Stimulated activated naive CD8-positive, alpha-beta T cell treated with anti-CD3 and anti-CD28 coated beads, Interleukin-15, amount 100 ng/mL, for 72 hours (primary cell): ENCODE measurements around the gene MCF2L2.
"Not testable (repeated sequence)": the region's sequence is repeated elsewhere in the genome, so short reads cannot be mapped to it uniquely, and the experiment has no call there.

Source experiments
- ATAC-seq: fragments of 150-1000 bp; cut with Tn5 transposase; 2 replicates; pipeline ENCODE4 v1.10.0; 2021; ENCODE audit warnings: mild to moderate bottlenecking, moderate library complexity
- DNase-seq, 2 donors: peaks; one replicate each; pipeline ENCODE4 v3.0.0; 2021 to 2022
- H3K27ac Mint-ChIP-seq, 2 donors: one replicate each; pipeline ENCODE4 v1.8.0; 2022; ENCODE audit warnings: mild to moderate bottlenecking in 2 of 2, mixed read lengths in 2 of 2, moderate library complexity in 2 of 2
- H3K27me3 Mint-ChIP-seq: one replicate; pipeline ENCODE4 v1.8.0; 2022; ENCODE audit warnings: mixed read lengths
- H3K4me1 Mint-ChIP-seq: one replicate; pipeline ENCODE4 v1.8.0; 2022; ENCODE audit warnings: mild to moderate bottlenecking, mixed read lengths
- H3K4me3 Mint-ChIP-seq, 2 donors: one replicate each; pipeline ENCODE4 v1.8.0; 2022; ENCODE audit warnings: mild to moderate bottlenecking in 2 of 2, mixed read lengths in 2 of 2, moderate library complexity in 1 of 2
- H3K9me3 Mint-ChIP-seq, 2 donors: one replicate each; pipeline ENCODE4 v1.8.0; 2022; ENCODE audit warnings: mixed read lengths in 2 of 2

The MCF2L2 gene

DNA sequence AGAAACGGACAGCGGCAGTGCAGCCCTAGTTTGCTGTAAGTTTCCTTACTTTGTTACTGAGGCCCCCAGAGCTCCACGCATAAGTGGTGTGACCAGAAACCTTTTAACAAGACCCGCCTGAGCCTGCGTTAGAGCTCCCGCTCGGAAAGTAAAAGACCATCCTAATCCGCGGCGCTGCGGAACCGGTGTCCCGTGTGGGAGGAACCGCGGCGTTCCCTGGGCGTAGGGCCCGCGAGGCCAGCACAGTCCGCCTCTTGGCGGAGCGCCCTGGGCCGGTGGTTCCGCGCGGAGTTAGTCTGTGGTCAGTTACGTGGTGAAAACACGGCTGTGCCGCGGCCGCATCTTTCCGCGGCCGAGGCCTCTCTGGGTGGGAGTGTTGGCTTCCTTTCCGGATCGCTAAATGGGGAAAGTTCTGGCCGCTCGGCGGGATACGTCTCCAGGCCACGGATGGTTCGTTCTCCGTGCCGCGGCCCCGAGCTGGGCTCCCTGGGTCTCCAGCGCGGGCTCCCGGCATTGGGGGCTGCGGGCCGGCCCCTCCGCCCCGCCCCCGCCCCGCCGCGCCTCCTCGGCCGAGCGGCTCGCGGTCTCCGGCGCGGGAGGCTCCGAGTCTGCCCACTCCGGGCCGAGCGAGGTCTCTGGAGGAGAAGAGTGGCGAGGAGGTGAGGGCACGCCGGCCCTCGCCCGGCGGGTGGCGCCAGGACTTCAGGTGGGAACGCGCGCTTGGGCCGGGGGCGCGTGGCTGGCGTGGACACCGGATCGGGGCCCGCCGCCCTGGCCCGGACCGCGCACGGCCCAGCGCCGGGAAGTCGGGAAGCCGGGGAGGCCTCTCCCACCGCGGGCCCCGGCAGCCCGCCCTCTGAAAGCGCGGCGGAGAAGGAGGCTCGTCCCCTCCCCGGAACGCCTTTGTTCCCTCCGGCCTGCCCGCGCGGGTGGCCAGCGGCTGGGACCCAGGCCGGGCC, 174.6 kb downstream of the MCF2L2 start:
- DNase-seq: peak; percentile 41
- H3K27ac Mint-ChIP-seq: peak overlapping the region in 1 of 2 donors; percentile 82

DNA sequence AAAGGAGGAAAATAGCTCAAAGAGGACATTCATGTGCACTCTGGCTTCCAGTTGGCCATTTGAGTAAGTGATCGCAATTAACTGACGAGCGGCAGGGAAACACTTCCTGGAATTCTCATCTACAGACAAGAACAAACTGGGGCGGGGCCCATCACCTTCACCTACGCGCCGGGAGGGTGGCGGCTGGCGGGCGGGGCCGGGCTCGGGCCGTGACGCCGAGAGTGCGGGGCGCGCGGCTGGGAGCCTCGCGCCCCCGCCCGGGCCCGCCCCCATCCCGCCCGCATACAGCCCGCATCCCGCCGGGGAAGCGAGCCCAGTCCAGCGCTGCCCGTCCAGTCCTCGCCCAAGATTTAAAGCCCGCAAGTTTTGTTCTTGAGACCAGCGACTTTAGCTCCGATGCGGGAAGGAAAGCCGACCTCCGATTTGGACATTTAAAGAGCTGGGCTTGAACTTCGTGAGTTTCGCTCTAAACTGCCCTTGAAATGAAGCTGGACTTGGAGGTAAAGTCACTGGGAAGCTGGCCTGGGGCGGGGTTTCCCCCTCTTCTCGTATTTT, 175.4 kb downstream of the MCF2L2 start, which contains the start of gene B3GNT5:
TSS of gene B3GNT5 (plus strand) at position 281 of the 555 bp plus-strand sequence. CDS start 16,546 bp downstream, outside the sequence.
- peak within 1 kb of the TSS; percentile 78 to 86 for H3K4me3 Mint-ChIP-seq
- H3K27me3 Mint-ChIP-seq: peaks cover 52% of the 10 kb centered on the region
- no peak for ATAC-seq
- H3K4me1 Mint-ChIP-seq: peaks cover 12% of the 10 kb centered on the region
- H3K27ac Mint-ChIP-seq: peak within 1 kb of the TSS in 1 of 2 donors; percentile 82
- H3K9me3 Mint-ChIP-seq: no peaks in the 10 kb centered on the region
- peak in 1 of 2 donors; percentile 22 for DNase-seq

More for the DNA sequence above, 174.6 kb downstream of the MCF2L2 start:
- ATAC-seq: peak; percentile 76
- H3K4me1 Mint-ChIP-seq: peaks cover 12% of the 10 kb centered on the region
- H3K9me3 Mint-ChIP-seq: no peaks in the 10 kb centered on the region
- peaks cover 59% of the 10 kb centered on the region for H3K27me3 Mint-ChIP-seq
- H3K4me3 Mint-ChIP-seq: peak overlapping the region; percentile 78 to 86

DNA sequence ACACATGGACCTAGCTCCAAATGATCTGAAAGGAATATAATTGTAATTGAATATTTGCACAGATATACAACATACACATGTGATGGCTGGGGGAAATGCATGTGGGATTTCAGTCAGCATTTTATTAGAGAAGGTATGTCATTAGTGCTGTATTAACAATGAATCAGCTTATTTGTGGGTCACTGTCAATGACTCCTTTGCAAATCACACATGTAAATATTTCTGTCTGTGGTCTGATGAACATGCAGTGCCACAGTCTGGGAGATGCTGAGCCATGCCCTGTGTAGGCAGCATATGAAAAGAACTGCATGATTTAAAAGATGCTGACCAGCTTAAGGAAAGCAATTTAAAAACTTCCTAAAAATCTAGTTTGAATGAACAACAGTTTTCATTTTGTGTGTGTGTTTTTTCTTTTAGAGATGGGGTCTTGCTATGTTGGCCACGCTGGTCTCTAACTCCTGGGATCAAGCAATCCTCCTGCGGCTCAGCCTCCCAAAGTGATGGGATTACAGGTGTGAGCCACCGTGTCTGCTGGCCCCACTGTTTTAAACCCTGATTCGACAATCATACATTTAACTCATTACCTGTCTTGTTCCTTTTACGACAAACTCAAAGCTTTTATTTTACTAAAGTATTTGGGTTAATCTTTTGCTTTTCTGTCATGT, 176.2 kb downstream of the MCF2L2 start:
- no peak for DNase-seq
- Mint-ChIP-seq H3K27ac (no peak overlapping the region), H3K27me3 (peaks cover 44% of the 10 kb centered on the region)

DNA sequence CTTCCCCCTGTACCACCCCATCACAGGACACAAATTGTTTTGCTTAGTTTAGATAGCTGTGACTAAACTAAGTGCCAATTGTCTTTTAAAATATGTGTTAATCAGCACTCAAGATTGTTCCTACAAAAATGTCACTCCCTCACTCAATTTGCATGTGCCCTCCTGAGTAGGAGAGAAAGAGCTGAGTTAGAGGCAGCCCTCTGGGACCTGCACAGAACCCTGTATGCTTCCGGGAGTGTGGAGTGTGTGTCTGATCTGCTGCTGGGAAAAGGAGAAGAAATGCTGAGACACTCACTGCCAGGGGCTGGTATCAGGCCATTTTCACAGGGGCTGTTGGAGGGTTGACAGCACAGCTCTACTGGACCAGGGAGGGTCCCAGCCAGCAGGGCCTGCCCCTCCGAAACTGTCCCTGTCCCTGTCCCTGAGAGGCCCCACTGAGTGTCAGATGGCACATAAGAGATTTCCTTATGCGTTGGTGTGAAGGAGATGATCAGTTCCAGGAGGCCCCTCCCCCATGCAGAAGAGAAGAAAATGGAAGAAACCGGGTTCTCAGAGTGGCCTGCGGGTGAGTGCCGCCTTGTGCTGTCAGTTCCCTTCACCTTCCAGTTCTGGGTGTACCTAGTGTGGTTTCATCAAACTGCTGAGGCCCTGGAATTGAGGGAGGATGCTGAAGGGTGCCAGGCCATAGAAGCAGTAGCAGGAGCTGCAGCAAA, 179.3 kb downstream of the MCF2L2 start:
- peaks cover 16% of the 10 kb centered on the region for H3K27me3 Mint-ChIP-seq
- H3K9me3 Mint-ChIP-seq: no peaks in the 10 kb centered on the region
- peaks cover 8% of the 10 kb centered on the region for H3K4me1 Mint-ChIP-seq
- no peak overlapping the region for H3K4me3 Mint-ChIP-seq
- ATAC-seq: no peak
- no peak overlapping the region for H3K27ac Mint-ChIP-seq
- no peak for DNase-seq

More for the DNA sequence above, 176.2 kb downstream of the MCF2L2 start:
- Mint-ChIP-seq H3K4me3 (peak overlapping the region; percentile 58 to 70), H3K9me3 (no peaks in the 10 kb centered on the region), H3K4me1 (peaks cover 12% of the 10 kb centered on the region)
- ATAC-seq: no peak

DNA sequence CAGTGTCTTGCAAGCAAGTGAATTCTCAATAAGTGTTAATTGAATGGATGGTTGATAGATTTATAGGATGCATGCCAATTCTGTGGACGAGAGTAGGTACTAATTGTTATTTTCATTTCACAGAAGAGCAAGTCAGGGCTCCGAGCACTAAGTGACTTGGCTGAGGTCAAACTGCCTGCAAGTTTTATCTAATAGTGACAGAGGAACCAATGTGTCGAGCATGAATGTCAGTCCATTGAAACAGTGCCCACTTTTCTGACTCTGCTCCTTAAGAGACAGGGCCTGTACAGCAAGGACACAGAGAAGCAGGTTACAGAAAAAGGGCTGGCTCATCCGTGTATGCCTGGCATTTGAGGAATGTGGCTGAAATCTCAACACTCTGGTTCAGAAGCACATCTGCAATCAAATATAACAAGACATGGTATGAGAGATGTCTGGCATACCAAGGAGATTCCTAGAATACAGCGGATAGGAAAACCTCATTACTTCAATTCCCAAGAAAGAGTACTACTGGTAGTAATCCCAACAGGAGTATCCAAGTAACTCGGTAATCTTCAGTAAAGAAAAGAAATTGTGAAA, 181.3 kb downstream of the MCF2L2 start:
- Mint-ChIP-seq H3K27ac (no peak overlapping the region), H3K4me1 (peaks cover 8% of the 10 kb centered on the region), H3K9me3 (peaks cover 14 to 16% of the 10 kb centered on the region in 2 donors), H3K27me3 (peaks cover 16% of the 10 kb centered on the region), H3K4me3 (no peak overlapping the region)
- ATAC-seq: no peak
- DNase-seq: no peak

- ATAC-seq (no peak), DNase-seq (no peak)
- Mint-ChIP-seq H3K4me1 (peaks cover 8% of the 10 kb centered on the region), H3K27ac (no peak overlapping the region), H3K4me3 (no peak overlapping the region), H3K27me3 (peaks cover 11% of the 10 kb centered on the region), H3K9me3 (peaks cover 24 to 32% of the 10 kb centered on the region in 2 donors)
Observed at GRCh38 chr3:183244981-183245476, 183.4 kb downstream of the MCF2L2 start.

GRCh38 chr3:183244219-183244618, 184.2 kb downstream of the MCF2L2 start:
- peaks cover 8% of the 10 kb centered on the region for H3K4me1 Mint-ChIP-seq
- peaks cover 30 to 32% of the 10 kb centered on the region in 2 donors for H3K9me3 Mint-ChIP-seq
- H3K27me3 Mint-ChIP-seq: peaks cover 3% of the 10 kb centered on the region
- no peak overlapping the region for H3K4me3 Mint-ChIP-seq
- DNase-seq: no peak
- H3K27ac Mint-ChIP-seq: no peak overlapping the region
- no peak for ATAC-seq

GRCh38 chr3:183242431-183242830, 186.0 kb downstream of the MCF2L2 start:
- H3K27ac Mint-ChIP-seq: no peak overlapping the region
- H3K27me3 Mint-ChIP-seq: no peaks in the 10 kb centered on the region
- H3K9me3 Mint-ChIP-seq: peaks cover 30 to 32% of the 10 kb centered on the region in 2 donors
- no peak for ATAC-seq
- peak in 1 of 2 donors; percentile 20 for DNase-seq
- H3K4me3 Mint-ChIP-seq: no peak overlapping the region
- peaks cover 8% of the 10 kb centered on the region for H3K4me1 Mint-ChIP-seq

GRCh38 chr3:183239046-183239445, 189.4 kb downstream of the MCF2L2 start:
- no peaks in the 10 kb centered on the region for H3K27me3 Mint-ChIP-seq
- no peak for DNase-seq
- peaks cover 30 to 32% of the 10 kb centered on the region in 2 donors for H3K9me3 Mint-ChIP-seq
- H3K27ac Mint-ChIP-seq: no peak overlapping the region
- ATAC-seq: no peak
- no peak overlapping the region for H3K4me3 Mint-ChIP-seq
- H3K4me1 Mint-ChIP-seq: no peaks in the 10 kb centered on the region

- Mint-ChIP-seq H3K27ac (peak overlapping the region in 1 of 2 donors; percentile 40), H3K4me1 (no peaks in the 10 kb centered on the region), H3K4me3 (no peak overlapping the region), H3K9me3 (no peaks in the 10 kb centered on the region), H3K27me3 (no peaks in the 10 kb centered on the region)
- no peak for DNase-seq
- ATAC-seq: no peak
Observed at GRCh38 chr3:183233966-183234365, 194.5 kb downstream of the MCF2L2 start.

- no peaks in the 10 kb centered on the region for H3K9me3 Mint-ChIP-seq
- H3K4me3 Mint-ChIP-seq: no peak overlapping the region
- ATAC-seq (no peak), DNase-seq (no peak)
- no peak overlapping the region for H3K27ac Mint-ChIP-seq
- H3K27me3 Mint-ChIP-seq: no peaks in the 10 kb centered on the region
- peaks cover 6% of the 10 kb centered on the region for H3K4me1 Mint-ChIP-seq
Observed at GRCh38 chr3:183230826-183231225, 197.6 kb downstream of the MCF2L2 start.

- H3K27me3 Mint-ChIP-seq, ATAC-seq, DNase-seq, H3K4me3 Mint-ChIP-seq, H3K4me1 Mint-ChIP-seq, H3K27ac Mint-ChIP-seq, H3K9me3 Mint-ChIP-seq: not testable (repeated sequence)
Observed at GRCh38 chr3:183230251-183230650, 198.2 kb downstream of the MCF2L2 start.

DNA sequence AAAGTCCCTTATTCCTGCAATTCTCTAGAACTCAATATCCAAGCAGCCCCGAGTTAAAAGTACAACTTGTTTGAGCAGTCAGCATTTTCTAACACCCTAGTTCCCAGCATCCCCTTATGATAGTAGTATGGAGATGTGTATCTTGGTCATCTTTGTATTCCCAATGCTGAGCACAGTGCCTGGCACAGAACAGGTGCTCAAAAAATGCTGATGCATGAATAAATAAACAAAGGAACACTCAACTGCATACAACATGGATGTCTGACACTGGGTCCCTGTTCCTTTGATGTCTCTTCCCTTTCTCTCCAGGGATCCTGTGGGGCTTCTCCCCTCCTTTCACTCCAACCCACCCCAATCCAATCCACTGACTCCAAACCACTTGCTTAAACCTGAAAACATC, 199.2 kb downstream of the MCF2L2 start:
- Mint-ChIP-seq H3K4me1 (peaks cover 18% of the 10 kb centered on the region), H3K27ac (no peak overlapping the region), H3K9me3 (no peaks in the 10 kb centered on the region), H3K27me3 (no peaks in the 10 kb centered on the region), H3K4me3 (no peak overlapping the region)
- DNase-seq: no peak
- no peak for ATAC-seq

DNA sequence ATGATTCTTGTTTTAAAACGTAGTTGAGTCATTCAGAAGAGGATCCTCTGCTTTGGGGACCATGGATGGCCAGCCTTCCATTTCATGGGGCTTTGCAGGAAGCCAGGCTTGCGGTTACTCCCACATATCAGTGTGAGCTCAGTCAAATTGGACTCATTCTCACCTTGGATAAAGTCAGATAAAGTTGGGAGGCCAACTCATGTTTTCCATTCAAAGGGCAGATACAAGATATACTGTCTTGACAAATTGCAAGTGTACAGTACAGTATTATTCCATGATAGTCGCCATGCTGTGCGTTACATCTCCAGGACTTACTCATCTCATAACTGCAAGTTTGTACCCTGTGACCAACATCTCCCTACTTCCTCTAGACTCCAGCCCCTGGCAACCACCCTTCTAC, 200.8 kb downstream of the MCF2L2 start:
- no peak overlapping the region for H3K27ac Mint-ChIP-seq
- H3K4me1 Mint-ChIP-seq: peaks cover 32% of the 10 kb centered on the region
- no peak overlapping the region for H3K4me3 Mint-ChIP-seq
- DNase-seq (no peak), ATAC-seq (no peak)
- H3K9me3 Mint-ChIP-seq: no peaks in the 10 kb centered on the region
- H3K27me3 Mint-ChIP-seq: no peaks in the 10 kb centered on the region
